NCI-H2081 (cell line): ENCODE measurements around the gene SYNPO2L.
"Not testable (repeated sequence)": the region's sequence is repeated elsewhere in the genome, so short reads cannot be mapped to it uniquely, and the experiment has no call there.

Experiments
- DNase-seq, 2 experiments: peaks; one replicate each; lab custom pipeline; 2025; lab: John Stamatoyannopoulos, UW

The SYNPO2L gene, protein sequence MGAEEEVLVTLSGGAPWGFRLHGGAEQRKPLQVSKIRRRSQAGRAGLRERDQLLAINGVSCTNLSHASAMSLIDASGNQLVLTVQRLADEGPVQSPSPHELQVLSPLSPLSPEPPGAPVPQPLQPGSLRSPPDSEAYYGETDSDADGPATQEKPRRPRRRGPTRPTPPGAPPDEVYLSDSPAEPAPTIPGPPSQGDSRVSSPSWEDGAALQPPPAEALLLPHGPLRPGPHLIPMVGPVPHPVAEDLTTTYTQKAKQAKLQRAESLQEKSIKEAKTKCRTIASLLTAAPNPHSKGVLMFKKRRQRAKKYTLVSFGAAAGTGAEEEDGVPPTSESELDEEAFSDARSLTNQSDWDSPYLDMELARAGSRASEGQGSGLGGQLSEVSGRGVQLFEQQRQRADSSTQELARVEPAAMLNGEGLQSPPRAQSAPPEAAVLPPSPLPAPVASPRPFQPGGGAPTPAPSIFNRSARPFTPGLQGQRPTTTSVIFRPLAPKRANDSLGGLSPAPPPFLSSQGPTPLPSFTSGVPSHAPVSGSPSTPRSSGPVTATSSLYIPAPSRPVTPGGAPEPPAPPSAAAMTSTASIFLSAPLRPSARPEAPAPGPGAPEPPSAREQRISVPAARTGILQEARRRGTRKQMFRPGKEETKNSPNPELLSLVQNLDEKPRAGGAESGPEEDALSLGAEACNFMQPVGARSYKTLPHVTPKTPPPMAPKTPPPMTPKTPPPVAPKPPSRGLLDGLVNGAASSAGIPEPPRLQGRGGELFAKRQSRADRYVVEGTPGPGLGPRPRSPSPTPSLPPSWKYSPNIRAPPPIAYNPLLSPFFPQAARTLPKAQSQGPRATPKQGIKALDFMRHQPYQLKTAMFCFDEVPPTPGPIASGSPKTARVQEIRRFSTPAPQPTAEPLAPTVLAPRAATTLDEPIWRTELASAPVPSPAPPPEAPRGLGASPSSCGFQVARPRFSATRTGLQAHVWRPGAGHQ

DNA sequence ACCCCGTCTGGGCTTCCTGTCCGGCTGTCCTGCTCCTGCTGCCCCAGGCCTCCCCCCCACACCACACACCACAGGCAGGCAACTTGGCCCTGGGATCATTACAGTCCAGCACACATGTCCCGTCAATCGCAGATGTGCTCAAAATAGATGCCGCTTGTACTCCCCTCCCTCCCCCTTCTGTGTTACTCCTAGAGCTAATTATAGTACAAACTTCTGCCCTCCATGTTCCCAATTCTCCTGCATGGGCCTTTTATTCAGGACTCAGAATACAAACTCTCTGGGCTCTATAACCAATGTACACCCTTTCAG is at the start of gene SYNPO2L:
SYNPO2L (minus strand) TSS at position 40 of the 309 bp plus-strand sequence. CDS start 107 bp downstream, outside the sequence.
- no peak for DNase-seq

DNA sequence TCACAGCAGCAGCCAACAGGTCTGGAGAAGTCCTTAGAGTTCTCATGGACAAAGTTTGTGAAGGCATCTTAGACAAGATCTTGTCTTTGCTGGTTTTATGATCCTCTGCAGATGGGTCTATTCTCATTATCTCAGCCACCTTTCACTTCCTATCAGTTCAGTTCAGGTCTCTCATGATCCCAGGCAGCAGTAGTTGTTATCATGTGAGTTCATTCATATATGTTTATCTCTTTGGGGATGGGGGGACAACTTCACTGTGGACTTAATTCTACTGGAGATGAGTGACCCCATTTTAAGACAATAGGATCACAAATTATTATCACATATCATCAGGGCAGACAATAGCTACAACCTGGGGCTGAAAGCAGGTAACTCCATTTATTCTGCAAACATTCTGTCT is 48.1 kb upstream of the SYNPO2L start:
- not testable (repeated sequence) for DNase-seq

DNA sequence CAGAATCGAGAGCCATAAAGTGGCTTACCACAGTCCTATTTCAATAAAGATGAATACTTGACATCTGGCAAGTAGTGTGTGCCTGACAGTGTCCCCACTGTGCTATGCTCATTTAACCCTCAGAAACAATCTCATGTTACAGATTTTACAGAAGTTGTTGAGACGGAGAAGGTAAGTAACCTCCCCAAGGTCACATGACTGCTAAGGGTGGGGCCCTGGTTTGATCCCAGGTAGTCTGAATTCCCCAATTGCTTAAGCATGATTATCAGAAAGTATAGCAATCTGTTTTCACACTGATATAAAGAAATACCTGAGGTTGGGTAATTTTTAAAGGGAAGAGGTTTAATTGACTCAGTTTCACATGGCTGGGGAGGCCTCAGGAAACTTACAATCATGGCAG is 43.0 kb upstream of the SYNPO2L start:
- DNase-seq = not testable (repeated sequence)

DNA sequence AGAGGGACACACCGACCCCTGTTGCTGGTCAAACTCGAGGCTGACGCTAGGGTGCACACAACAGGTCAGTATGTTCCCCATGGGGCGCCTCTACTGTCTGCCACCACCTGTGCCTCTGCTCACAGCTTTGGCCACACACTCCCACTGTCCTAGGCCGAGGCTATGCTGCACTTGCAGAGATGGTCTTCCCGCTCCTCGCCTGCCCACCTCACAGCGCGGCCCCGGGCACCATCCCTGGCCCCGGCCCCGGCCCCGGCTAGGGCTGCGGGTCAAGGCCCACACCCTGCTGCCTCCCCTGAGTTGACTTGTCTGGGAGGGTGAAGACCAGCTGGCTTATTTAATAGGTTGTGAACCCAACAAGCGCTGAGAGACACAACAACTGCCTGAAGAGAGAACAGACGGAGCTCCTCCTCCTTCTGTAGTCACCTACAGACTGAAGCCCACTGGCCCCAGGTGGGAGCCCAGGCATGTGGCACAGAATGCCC is 41.9 kb upstream of the SYNPO2L start, which contains the start of gene AGAP5:
AGAP5 (minus strand) TSS at position 435 of the 485 bp plus-strand sequence; CDS start at position 81, 354 bp downstream.
- DNase-seq = not testable (repeated sequence)

DNA sequence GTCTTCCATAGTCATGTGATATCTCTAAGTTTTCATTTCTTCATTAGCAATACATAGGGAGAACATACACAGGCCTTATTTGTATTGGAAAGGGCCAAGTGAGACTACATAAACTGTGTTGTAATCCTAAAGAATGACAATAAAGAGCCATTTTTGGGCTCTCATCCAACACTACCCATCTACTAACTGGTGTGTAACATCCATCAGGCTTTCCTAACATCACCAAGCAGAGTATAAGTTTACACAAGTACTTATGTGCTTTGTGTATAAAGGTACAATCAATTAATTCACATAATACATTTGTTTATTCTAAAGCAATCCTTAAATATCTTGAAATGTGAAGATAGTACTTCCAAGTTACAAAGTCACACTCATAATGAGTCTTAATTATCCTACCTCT is 39.5 kb upstream of the SYNPO2L start:
- DNase-seq = not testable (repeated sequence)

DNA sequence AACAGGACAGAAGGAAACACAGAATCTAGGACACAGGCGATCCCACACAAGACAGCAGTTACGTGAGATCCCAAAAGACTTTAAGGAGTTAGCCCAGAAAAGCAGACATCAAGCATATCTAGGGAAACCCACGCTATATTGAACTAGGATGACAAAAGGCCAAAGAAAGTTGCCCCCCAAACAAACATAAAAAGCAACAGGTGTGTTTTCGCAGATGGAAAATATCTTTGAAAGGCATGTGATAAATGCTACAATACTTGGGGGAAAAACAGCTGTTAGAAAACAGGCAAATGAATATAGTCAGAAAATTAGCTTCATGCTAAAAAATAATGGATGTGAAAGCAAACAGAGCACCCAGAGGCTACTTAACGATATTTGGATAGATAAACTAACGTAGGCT is 34.9 kb upstream of the SYNPO2L start:
- not testable (repeated sequence) for DNase-seq

DNA sequence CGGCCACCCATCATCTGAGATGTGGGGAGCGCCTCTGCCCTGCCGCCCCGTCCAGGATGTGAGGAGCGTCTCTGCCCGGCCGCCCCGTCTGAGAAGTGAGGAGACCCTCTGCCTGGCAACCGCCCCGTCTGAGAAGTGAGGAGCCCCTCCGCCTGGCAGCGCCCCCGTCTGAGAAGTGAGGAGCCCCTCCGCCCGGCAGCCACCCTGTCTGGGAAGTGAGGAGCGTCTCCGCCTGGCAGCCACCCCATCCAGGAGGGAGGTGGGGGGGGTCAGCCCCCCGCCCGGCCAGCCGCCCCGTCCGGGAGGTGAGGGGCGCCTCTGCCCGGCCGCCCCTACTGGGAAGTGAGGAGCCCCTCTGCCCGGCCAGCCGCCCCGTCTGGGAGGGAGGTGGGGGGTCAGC is 33.8 kb upstream of the SYNPO2L start:
- DNase-seq = not testable (repeated sequence)

DNA sequence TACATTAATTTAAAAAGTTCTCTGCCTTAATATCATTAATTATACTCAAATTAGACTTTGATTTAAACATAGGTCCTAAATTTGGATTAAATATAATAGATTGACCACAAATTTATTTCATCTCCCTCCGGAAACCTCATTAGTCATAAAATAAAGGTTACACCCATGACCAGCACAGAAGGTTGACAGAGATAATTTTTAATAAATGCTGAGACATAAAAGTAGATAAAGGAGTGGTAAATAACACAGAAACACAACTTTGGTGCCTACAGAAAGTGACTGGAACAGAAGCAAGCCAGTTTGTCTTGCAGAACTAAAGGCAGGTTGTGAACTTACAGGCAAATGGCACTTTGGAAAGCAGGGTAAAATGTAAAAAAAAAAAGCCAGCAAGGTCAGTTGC is 31.8 kb upstream of the SYNPO2L start:
- not testable (repeated sequence) for DNase-seq

DNA sequence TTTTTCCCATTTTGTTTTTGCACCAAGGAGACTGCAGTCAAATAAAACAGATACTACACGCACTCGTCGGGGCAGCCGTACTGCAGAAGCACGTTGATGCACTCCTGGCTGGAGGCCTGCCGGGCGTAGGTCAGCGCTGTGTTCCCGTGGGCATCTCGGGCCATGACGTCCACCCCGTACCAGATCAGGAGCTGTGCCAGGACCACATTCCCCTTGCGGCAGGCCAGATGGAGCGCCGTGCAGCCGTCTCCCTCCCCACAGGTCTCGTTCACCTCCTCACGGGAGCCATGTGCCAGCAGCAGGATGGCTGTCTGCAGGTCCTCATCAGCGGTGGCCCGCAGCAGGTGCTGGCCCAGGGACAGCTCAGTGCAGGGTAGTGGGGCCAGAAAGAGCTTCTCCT is 18.7 kb upstream of the SYNPO2L start:
- not testable (repeated sequence) for DNase-seq

DNA sequence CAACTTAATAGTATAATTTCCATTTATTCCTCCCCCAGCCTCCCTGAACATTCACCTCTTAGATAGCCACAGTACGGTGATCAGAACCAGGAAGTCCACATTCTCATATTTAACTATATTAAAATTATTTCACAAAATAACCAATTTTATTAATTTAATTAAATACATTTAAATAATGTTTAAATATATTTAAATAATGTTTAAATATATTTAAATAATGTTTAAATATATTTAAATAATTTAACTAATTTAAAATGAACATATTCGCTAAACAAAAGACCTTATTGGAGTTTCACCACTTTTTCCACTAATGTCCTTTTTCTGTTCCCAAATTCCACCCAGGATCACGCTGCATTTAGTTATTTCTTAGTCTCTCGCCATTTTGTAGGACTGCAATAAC is 12.5 kb upstream of the SYNPO2L start:
- DNase-seq = not testable (repeated sequence)

DNA sequence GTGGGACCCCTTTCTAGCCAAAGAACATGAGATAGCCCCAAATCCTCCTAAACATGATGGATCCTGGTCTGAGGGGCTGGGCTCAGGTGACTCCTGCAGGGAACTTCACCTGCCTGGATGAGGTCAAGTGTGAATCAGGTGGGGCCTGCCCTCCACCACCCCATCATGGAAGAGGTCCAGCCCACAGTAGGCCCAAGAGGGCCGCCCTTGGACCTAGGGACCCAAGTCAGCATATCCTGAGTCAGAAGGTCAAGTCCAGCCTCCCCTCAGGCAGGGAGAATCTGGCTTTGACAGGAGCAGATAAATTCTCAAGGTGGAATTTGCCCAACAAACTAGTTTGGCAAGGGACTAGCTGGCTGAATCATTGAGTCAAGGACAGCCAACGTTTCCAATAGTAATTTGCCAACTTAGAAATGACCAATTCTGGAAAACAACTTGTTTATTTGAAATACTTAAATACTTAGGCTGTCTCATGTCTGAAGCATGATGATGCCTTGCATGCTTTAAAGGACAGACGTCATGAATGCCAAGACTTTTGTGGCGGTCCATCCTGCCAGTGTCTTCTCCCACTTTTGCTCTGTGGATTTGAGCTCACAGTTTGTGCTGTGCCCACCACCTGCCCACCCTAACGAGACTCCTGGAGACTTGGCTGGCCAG is 10.5 kb upstream of the SYNPO2L start:
- not testable (repeated sequence) for DNase-seq

DNA sequence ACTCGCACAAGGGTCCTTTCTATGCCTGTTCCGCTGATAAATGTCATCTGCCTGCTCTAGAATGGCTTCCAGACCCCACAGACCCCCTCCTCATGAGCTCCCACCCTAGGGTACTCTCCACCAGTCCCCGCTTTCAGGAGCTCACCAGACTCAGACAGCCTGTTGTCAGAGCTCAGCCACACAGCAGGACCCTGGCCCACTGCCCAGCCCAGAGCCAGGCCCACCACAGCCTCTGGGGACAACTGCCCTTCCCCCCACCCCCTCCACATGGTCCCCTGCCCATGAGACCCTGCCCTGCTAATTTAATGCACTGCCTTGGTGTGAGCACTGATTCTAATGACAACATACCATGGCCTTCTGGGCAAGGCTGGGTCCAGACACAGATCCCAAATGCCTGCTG is 9.8 kb upstream of the SYNPO2L start:
- not testable (repeated sequence) for DNase-seq

DNA sequence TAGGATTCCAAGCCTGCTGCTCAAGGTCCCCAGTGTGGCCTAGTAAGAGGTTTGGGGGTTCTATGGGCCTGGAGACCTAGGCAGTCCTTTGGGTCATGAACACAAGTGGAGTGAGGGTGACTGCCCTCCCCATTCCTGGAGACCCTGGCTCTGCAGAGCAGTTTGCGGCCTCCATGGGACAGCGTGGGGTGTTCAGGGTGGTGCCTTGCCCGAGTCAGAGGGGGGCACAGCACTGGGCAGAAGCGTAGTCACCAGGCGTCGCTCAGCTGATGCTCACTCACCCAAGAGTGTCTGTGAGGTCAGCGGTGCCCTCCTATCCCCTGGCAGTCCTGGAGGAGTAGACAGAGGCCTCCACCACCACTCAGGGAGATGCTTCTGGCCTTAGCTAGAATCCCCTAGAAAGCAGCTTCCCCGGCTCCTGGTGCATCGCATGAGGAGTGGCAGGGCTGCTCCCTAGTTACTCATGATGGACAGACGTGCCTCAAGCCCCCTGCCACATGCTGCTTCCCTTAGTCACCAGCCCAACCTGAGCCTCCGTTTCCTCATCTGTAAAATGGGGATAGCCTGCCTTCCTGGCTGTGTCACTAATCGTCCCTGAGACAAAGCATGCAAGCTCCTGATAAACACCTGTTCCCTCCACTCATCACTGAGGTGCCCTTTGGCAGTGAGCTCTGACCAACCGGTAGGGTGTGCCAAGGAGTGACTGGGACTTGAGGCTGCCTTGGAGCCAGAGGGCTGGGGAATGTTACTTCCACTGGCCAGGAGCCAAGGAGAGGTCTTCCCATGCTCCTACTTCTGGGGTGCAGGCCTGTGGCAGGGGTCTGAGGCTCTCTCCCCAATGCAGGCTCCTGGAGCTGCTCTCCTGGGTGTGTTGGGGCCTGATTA is 8.6 kb upstream of the SYNPO2L start:
- DNase-seq = not testable (repeated sequence)

DNA sequence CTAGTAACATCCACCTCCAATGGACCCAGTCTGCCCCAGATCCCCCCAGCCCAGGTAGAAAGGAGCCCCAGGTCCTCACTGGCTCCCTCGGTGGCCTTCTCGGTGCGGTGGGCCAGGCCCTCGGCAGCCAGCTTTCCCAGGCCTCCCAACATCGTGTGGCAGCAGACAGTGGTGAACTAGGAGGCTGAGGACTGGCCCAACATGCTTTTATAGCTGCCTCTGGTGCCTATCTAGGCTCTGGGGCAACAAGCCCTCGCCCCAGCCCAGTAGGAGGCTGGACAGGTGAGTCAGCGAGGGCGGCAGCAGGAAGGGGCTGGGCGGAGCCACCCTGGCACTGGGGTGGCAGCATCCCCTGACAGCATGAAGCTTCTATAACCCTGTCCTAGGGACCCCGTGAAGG is 7.8 kb upstream of the SYNPO2L start:
- not testable (repeated sequence) for DNase-seq

DNA sequence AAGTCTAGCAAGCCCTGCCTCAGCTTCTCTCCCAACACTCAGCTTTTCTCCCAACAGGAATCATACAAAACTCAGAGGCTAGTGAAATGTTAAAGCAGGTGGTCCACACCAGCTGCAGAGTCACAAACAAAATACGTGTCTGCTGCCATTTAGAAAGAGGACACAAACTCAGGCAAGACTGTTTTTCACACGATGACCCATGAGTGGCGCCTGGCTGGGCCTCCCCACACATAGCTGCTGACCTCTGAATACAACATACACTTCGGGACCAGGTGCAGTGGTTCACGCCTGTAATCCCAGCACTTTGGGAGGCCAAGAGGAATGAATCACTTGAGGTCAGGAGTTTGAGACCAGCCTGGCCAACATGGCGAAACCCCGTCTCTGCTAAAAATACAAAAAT is 6.9 kb upstream of the SYNPO2L start:
- not testable (repeated sequence) for DNase-seq

DNA sequence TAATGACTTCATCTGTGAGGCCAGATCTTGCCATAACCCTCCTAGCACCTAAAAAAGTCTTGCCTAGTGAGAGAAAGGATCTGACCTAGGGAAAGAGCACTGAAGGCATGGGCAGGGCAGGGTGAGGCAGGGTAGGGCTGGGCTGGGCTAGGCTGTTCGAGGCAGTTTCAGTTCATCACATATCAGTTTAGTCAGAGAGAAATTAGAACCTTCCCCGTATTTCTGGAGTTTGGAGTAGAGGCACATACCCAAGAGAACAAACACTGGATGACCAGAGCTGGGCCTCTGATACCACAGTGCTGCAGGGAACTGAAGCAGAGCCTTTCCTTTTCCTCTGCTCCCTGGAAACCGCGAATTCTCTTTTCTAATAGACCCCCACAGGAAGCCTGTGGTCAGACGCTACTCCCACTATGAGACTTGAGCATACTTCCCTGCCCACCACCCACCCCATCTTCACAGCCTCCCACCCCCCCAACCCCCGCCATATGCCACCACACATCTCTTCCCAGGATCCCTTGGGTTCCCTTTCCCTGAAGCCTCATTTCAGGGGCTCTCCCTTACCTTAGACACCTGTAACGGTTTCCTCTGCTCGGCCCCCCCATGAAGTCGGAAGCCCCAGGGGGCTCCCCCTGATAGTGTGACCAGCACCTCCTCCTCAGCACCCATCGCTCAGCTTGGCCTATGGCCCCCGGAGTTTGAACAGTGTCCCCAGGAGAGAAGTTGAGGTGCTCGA is 406 bp downstream of the SYNPO2L start:
- DNase-seq = no peak

DNA sequence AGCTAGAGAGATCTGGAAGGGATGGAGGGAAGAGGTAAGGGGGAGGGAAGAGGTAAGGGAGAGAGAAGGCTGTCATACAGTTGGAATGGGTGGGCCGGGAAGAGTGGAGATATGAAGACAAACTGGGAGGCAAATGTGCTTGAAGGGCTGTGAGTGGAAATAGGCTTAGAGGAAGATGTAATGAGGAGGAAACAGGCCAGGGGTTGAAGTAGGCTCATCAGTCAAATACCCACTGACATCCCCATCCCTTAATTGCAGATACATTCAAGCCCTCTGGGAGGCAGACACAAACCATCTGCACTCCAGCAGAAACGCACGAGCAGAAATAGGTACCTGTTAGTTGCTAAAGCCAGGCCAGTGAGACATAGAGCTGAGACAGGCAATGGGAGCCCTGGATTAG is 2.1 kb downstream of the SYNPO2L start:
- no peak for DNase-seq

DNA sequence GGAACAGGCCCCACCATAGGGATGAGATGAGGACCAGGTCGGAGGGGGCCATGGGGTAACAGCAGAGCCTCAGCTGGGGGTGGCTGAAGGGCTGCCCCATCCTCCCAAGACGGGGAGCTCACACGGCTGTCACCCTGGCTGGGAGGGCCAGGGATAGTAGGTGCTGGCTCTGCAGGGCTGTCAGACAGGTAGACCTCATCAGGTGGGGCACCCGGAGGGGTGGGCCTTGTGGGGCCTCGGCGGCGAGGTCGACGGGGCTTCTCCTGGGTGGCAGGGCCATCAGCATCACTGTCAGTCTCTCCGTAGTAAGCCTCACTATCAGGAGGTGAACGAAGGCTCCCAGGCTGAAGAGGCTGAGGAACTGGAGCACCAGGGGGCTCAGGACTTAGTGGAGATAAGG is 2.6 kb downstream of the SYNPO2L start:
- DNase-seq = no peak

DNA sequence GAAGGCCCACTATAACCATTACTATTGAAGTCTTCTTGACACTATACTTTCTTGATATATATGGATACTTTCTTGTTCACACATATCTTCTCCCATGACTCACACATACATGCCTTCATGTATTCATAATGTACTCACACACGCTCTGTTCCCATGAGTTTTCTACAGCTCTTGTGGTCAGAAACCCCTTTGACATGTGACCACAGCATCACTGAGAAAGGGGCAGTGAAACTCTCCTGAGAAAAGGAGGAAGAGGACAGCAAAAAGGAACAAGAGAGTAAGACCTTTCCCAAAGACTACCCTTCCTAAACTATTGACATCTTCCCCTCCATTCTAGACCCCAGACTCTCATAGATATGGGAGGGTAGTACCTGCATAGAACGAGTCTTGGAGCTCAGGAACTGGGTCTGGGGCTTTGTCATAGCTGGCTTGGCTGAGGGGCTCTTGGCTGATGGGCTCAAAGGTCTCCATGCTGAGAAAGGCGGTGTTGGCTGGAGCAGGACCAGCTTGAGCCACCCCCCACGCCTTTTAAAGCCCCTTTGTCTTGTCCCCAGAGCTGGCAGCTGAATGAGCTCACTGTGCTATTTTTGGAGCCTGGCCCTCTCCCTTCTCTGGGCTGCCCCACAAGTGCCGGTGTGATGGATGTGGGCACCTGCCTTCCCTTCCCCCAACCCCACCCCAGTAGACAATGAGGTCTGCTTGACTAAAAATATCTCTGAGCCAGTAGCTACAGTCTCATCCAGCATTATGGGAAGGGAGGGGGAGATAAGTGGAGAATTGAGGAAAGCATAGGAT is 5.1 kb downstream of the SYNPO2L start:
- no peak for DNase-seq
